ENCODE data around the gene PIBF1. TPM values are rescaled to one million over a fixed set of nuclear protein-coding genes. Genes with fewer than 3 reads are reported as not detected.

PIBF1 gene
- total and polyA plus RNA-seq, 7 donors = 5.4 to 12.8 (median 7.5) TPM

GRCh38 chr13:72963762-72964161 is 181.8 kb downstream of the PIBF1 start:
- intact Hi-C loops (cut with DNase I) = no loop called here
- no peaks in the 10 kb centered on the region for H3K9me3 ChIP-seq
- DNase-seq = no peak
- no peaks in the 10 kb centered on the region for H3K27me3 ChIP-seq (ENCODE audit: insufficient read depth in 3 of 3, low read length in 2 of 3)
- H3K27ac ChIP-seq = no peak overlapping the region
- no peak for TF ChIP-seq CTCF (IDR thresholded peaks at IDR 0.05)
- H3K4me3 ChIP-seq = no peak overlapping the region
- 37 to 75% (median 58%) methylated on average over 1 of the region's 1 CpG for WGBS, 3 donors
- H3K36me3 ChIP-seq (ENCODE audit: insufficient read depth in 1 of 2, low read depth in 1 of 2) = peaks cover 0 to 13% of the 10 kb centered on the region in 2 donors
- ATAC-seq = no peak
- H3K4me1 ChIP-seq = no peaks in the 10 kb centered on the region

- no peak overlapping the region for H3K4me3 ChIP-seq
- H3K27me3 ChIP-seq (ENCODE audit: insufficient read depth in 3 of 3, low read length in 2 of 3) = no peaks in the 10 kb centered on the region
- H3K9me3 ChIP-seq = no peaks in the 10 kb centered on the region
- 76 to 83% (median 79%) methylated on average over 2 of the region's 2 CpGs for WGBS, 3 donors
- H3K36me3 ChIP-seq (ENCODE audit: insufficient read depth in 1 of 2, low read depth in 1 of 2) = peaks cover 0 to 18% of the 10 kb centered on the region in 2 donors
- H3K27ac ChIP-seq = no peak overlapping the region
- TF ChIP-seq CTCF (IDR thresholded peaks at IDR 0.05) = no peak
- intact Hi-C loops (cut with DNase I) = no loop called here
- ATAC-seq = no peak
- no peaks in the 10 kb centered on the region for H3K4me1 ChIP-seq
- no peak for DNase-seq
These were observed 188.5 kb downstream of the PIBF1 start for GRCh38 chr13:72970301-72970880.

- Histone ChIP-seq H3K4me1 (no peaks in the 10 kb centered on the region), H3K27me3 (ENCODE audit: insufficient read depth in 3 of 3, low read length in 2 of 3) (no peaks in the 10 kb centered on the region), H3K4me3 (no peak overlapping the region), H3K9me3 (no peaks in the 10 kb centered on the region), H3K36me3 (ENCODE audit: insufficient read depth in 1 of 2, low read depth in 1 of 2) (peaks cover 0 to 15% of the 10 kb centered on the region in 2 donors), H3K27ac (no peak overlapping the region)
- intact Hi-C loops (cut with DNase I) = no loop called here
- ATAC-seq = no peak
- DNase-seq = no peak
- TF ChIP-seq CTCF (IDR thresholded peaks at IDR 0.05) = no peak
- 54 to 78% (median 60%) methylated on average over 5 of the region's 5 CpGs for whole genome bisulfite sequencing, 3 donors
These were observed 189.0 kb downstream of the PIBF1 start for GRCh38 chr13:72970956-72971355.

GRCh38 chr13:72973234-72973633 is 191.3 kb downstream of the PIBF1 start:
- no peaks in the 10 kb centered on the region for H3K27me3 ChIP-seq (ENCODE audit: insufficient read depth in 3 of 3, low read length in 2 of 3)
- intact Hi-C loops (cut with DNase I) = no loop called here
- H3K4me3 ChIP-seq = no peak overlapping the region
- H3K4me1 ChIP-seq = no peaks in the 10 kb centered on the region
- no peaks in the 10 kb centered on the region for H3K9me3 ChIP-seq
- no peak for TF ChIP-seq CTCF (IDR thresholded peaks at IDR 0.05)
- no peak overlapping the region for H3K27ac ChIP-seq
- ATAC-seq (no peak), DNase-seq (no peak)
- 96 to 99% (median 98%) methylated on average over 1 of the region's 1 CpG for WGBS, 3 donors
- H3K36me3 ChIP-seq (ENCODE audit: insufficient read depth in 1 of 2, low read depth in 1 of 2) = peaks cover 0 to 15% of the 10 kb centered on the region in 2 donors
